CD4-positive, alpha-beta T cell treated with Interleukin-6 for 4 hours (primary cell): Measurements from ENCODE around the gene CACTIN.
A peak's percentile ranks its signal among the peaks of the same experiment; 100 is the strongest.
"Not testable (repeated sequence)": the region's sequence is repeated elsewhere in the genome, so short reads cannot be mapped to it uniquely, and the experiment has no call there.

ENCODE experiments used
- DNase-seq: peaks from one replicate; pipeline ENCODE4 v3.0.0-alpha.2; 2020; ENCODE audit warnings: mixed read lengths

The CACTIN gene

GRCh38 chr19:3585301-3586126, 41.1 kb downstream of the CACTIN start, which contains the start of gene GIPC3:
GIPC3 (plus strand) TSS chr19:3585478; CDS start chr19:3585598, 120 bp downstream.
- DNase-seq, result peak; percentile 42

GRCh38 chr19:3584036-3584802, 42.4 kb downstream of the CACTIN start:
- not testable (repeated sequence) for DNase-seq

GRCh38 chr19:3581792-3582191, 44.8 kb downstream of the CACTIN start:
- DNase-seq, result not testable (repeated sequence)

GRCh38 chr19:3580156-3580934, 46.2 kb downstream of the CACTIN start:
- DNase-seq, result no peak

- no peak for DNase-seq
These were observed 48.2 kb downstream of the CACTIN start for GRCh38 chr19:3578390-3578789.

- DNase-seq, result no peak
These were observed 48.8 kb downstream of the CACTIN start for GRCh38 chr19:3577723-3578344.

GRCh38 chr19:3576696-3577443, 49.7 kb downstream of the CACTIN start:
- no peak for DNase-seq

GRCh38 chr19:3575949-3576673, 50.5 kb downstream of the CACTIN start:
- no peak for DNase-seq

GRCh38 chr19:3575260-3575741, 51.3 kb downstream of the CACTIN start:
- peak; percentile 33 for DNase-seq

- DNase-seq, result peak; percentile 77
These were observed 52.5 kb downstream of the CACTIN start for GRCh38 chr19:3573858-3574637.

- DNase-seq, result no peak
These were observed 53.3 kb downstream of the CACTIN start for GRCh38 chr19:3573162-3573857.

GRCh38 chr19:3572855-3573161, 53.8 kb downstream of the CACTIN start, which contains the start of gene HMG20B:
HMG20B (plus strand) TSS chr19:3572944; CDS start chr19:3573310, 366 bp downstream.
- no peak for DNase-seq

- peak; percentile 99 for DNase-seq
These were observed 54.3 kb downstream of the CACTIN start for GRCh38 chr19:3572132-3572854.

GRCh38 chr19:3570606-3571011, 56.0 kb downstream of the CACTIN start:
- DNase-seq, result no peak

GRCh38 chr19:3570042-3570441, 56.5 kb downstream of the CACTIN start:
- DNase-seq, result not testable (repeated sequence)

GRCh38 chr19:3565139-3565538, 61.5 kb downstream of the CACTIN start:
- DNase-seq, result no peak

- no peak for DNase-seq
These were observed 62.7 kb downstream of the CACTIN start for GRCh38 chr19:3563709-3564524.
